Astrocyte (in vitro differentiated cells and primary cell): ENCODE measurements around the gene ANXA2. TPM values are rescaled to one million over a fixed set of nuclear protein-coding genes. Genes with fewer than 3 reads are reported as not detected.

Source experiments
- DNase-seq: peaks from one replicate; pipeline ENCODE4 v3.0.0-alpha.2; 2010; ENCODE audit warnings: low read depth
- FAIRE-seq: peaks from 2 replicates; lab custom pipeline; 2011; peaks lifted over from hg19 to GRCh38; lab: Jason Lieb, UNC
- H2AFZ ChIP-seq: 2 replicates; pipeline ENCODE4 v1.6.0; 2012; ENCODE audit warnings: low read depth, low read length, inconsistent platforms
- H3K27ac ChIP-seq: 2 replicates; pipeline ENCODE4 v1.5.1; 2011; ENCODE audit warnings: low read depth, low read length, inconsistent platforms
- H3K27me3 ChIP-seq: 2 replicates; pipeline ENCODE4 v1.6.0; 2011; ENCODE audit warnings: low read length, inconsistent platforms; ENCODE audit not compliant: insufficient read depth
- H3K36me3 ChIP-seq: 2 replicates; pipeline ENCODE4 v1.5.1; 2011; ENCODE audit warnings: low read length, inconsistent platforms; ENCODE audit not compliant: insufficient read depth
- H3K4me1 ChIP-seq: 2 replicates; pipeline ENCODE4 v1.5.1; 2011; ENCODE audit warnings: low read length, inconsistent platforms; ENCODE audit not compliant: insufficient read depth
- H3K4me2 ChIP-seq: 2 replicates; pipeline ENCODE4 v1.6.0; 2012; ENCODE audit warnings: low read length, inconsistent platforms
- H3K4me3 ChIP-seq: 2 replicates; pipeline ENCODE4 v1.5.1; 2011; ENCODE audit warnings: low read depth, mild to moderate bottlenecking, low read length, inconsistent platforms; ENCODE audit not compliant: insufficient read depth
- H3K79me2 ChIP-seq: 2 replicates; pipeline ENCODE4 v1.6.0; 2012; ENCODE audit warnings: mild to moderate bottlenecking, low read length, inconsistent platforms; ENCODE audit not compliant: insufficient read depth
- H3K9ac ChIP-seq: 2 replicates; pipeline ENCODE4 v1.6.0; 2012; ENCODE audit warnings: mild to moderate bottlenecking, low read length, inconsistent platforms
- H3K9me3 ChIP-seq: 2 replicates; pipeline ENCODE4 v1.5.1; 2012; ENCODE audit warnings: low read depth, mild to moderate bottlenecking, low read length, inconsistent platforms; ENCODE audit not compliant: insufficient read depth
- H4K20me1 ChIP-seq: 2 replicates; pipeline ENCODE4 v1.6.0; 2012; ENCODE audit warnings: low read length, inconsistent platforms; ENCODE audit not compliant: insufficient read depth
- H3K27ac Mint-ChIP-seq: one replicate; pipeline ENCODE4 v1.8.0; 2021; ENCODE audit warnings: mild to moderate bottlenecking, mixed read lengths; ENCODE audit not compliant: unreplicated experiment
- H3K27me3 Mint-ChIP-seq: one replicate; pipeline ENCODE4 v1.8.0; 2021; ENCODE audit warnings: low read depth, mixed read lengths; ENCODE audit not compliant: unreplicated experiment
- H3K36me3 Mint-ChIP-seq: one replicate; pipeline ENCODE4 v1.8.0; 2021; ENCODE audit warnings: low read depth, mixed read lengths; ENCODE audit not compliant: unreplicated experiment
- H3K4me1 Mint-ChIP-seq: one replicate; pipeline ENCODE4 v1.8.0; 2021; ENCODE audit warnings: low read depth, mixed read lengths; ENCODE audit not compliant: unreplicated experiment
- H3K4me3 Mint-ChIP-seq: one replicate; pipeline ENCODE4 v1.8.0; 2021; ENCODE audit warnings: mild to moderate bottlenecking, moderate library complexity, mixed read lengths; ENCODE audit not compliant: unreplicated experiment
- H3K9me3 Mint-ChIP-seq: one replicate; pipeline ENCODE4 v1.8.0; 2021; ENCODE audit warnings: mild to moderate bottlenecking, mixed read lengths; ENCODE audit not compliant: unreplicated experiment
- EZH2 ChIP-seq: IDR thresholded peaks from 2 replicates; pipeline ENCODE4 v1.6.1; 2012; ENCODE audit warnings: mild to moderate bottlenecking, low read length, inconsistent platforms; ENCODE audit not compliant: insufficient read depth
- total RNA-seq: library from RNA; stranded (reverse); gene quantifications from 2 replicates; pipeline ENCODE4 v1.2.1, GENCODE V29; 2021
- TF ChIP-seq, protein P1 (sequence below): IDR thresholded peaks from 2 replicates; pipeline ENCODE4 v1.5.1; 2011; ENCODE audit warnings: low read depth, mild to moderate bottlenecking, inconsistent platforms, low read length, moderate library complexity; ENCODE audit not compliant: insufficient read depth

ANXA2 gene
- total RNA-seq, 1 donor from 2014 or later, result 2,599 TPM

DNA sequence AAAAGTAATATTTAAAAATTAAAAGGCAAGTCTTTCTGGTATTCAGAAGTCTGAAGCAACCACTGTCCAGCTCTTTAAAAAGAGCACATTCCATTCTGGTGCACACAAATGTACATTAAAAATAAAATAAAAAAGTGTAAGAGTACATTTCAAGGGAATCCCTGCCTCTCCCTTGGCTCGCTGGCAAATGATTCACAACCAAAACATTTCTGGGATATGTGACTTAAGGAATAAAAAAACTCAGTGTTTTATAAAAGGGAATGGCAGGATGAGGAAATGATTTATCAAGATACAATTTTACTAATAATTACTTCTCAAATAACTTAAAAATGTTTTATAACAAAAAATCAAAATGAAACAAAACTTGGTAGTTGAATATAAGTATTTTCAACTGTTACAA, 23.8 kb upstream of the ANXA2 start:
- no peaks in the 10 kb centered on the region for H3K36me3 Mint-ChIP-seq
- Histone ChIP-seq H3K27ac (peak overlapping the region; percentile 80), H3K9ac (peak overlapping the region; percentile 37), H3K36me3 (no peaks in the 10 kb centered on the region), H4K20me1 (no peaks in the 10 kb centered on the region), H3K9me3 (no peaks in the 10 kb centered on the region), H3K4me1 (peaks cover 35% of the 10 kb centered on the region), H3K27me3 (no peaks in the 10 kb centered on the region), H3K79me2 (no peaks in the 10 kb centered on the region), H3K4me2 (peak overlapping the region; percentile 47), H3K4me3 (no peak overlapping the region), H2AFZ (no peak overlapping the region)
- peak; percentile 77 for DNase-seq
- no peak for FAIRE-seq
- TF ChIP-seq, protein P1, sequence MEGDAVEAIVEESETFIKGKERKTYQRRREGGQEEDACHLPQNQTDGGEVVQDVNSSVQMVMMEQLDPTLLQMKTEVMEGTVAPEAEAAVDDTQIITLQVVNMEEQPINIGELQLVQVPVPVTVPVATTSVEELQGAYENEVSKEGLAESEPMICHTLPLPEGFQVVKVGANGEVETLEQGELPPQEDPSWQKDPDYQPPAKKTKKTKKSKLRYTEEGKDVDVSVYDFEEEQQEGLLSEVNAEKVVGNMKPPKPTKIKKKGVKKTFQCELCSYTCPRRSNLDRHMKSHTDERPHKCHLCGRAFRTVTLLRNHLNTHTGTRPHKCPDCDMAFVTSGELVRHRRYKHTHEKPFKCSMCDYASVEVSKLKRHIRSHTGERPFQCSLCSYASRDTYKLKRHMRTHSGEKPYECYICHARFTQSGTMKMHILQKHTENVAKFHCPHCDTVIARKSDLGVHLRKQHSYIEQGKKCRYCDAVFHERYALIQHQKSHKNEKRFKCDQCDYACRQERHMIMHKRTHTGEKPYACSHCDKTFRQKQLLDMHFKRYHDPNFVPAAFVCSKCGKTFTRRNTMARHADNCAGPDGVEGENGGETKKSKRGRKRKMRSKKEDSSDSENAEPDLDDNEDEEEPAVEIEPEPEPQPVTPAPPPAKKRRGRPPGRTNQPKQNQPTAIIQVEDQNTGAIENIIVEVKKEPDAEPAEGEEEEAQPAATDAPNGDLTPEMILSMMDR, result no peak
- TF ChIP-seq EZH2, result no peak
- peaks cover 51% of the 10 kb centered on the region for H3K4me1 Mint-ChIP-seq
- no peak overlapping the region for H3K4me3 Mint-ChIP-seq
- no peaks in the 10 kb centered on the region for H3K9me3 Mint-ChIP-seq
- H3K27me3 Mint-ChIP-seq, result no peaks in the 10 kb centered on the region
- peak overlapping the region; percentile 59 for H3K27ac Mint-ChIP-seq

DNA sequence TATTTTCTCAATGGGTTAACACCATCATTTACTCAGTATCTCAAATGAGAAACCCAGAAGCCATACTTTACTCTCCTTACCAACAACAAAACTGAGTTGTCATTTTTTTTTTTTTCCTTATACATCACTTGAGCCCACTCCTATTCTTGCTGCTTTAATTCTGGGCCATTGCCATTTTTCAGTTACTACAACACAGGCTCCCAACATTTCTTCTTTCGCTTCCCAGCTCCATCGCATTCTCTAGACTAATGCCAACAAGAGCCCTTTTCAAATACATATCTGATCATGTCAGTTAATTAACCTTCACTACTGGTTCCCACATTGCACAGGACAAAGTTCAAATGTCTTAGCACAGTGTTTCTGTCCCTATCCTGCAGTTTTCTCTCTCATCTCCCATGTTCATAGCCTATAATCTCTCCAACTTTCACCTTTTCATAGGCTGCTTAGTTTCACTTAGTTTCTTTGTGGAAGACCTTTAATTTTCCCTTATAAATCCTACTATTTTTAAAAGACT, 22.5 kb upstream of the ANXA2 start:
- no peaks in the 10 kb centered on the region for H4K20me1 ChIP-seq
- no peaks in the 10 kb centered on the region for H3K9me3 ChIP-seq
- no peaks in the 10 kb centered on the region for H3K79me2 ChIP-seq
- TF ChIP-seq EZH2, result no peak
- TF ChIP-seq, protein P1, result no peak
- H3K4me3 ChIP-seq, result no peak overlapping the region
- H2AFZ ChIP-seq, result no peak overlapping the region
- DNase-seq (no peak), FAIRE-seq (no peak)
- no peaks in the 10 kb centered on the region for H3K36me3 ChIP-seq
- no peak overlapping the region for H3K9ac ChIP-seq
- H3K4me1 Mint-ChIP-seq, result peaks cover 49% of the 10 kb centered on the region
- H3K4me2 ChIP-seq, result no peak overlapping the region
- no peak overlapping the region for H3K4me3 Mint-ChIP-seq
- H3K27me3 ChIP-seq, result no peaks in the 10 kb centered on the region
- H3K9me3 Mint-ChIP-seq, result no peaks in the 10 kb centered on the region
- no peaks in the 10 kb centered on the region for H3K36me3 Mint-ChIP-seq
- H3K27ac ChIP-seq, result no peak overlapping the region
- H3K27ac Mint-ChIP-seq, result peak overlapping the region; percentile 59
- peaks cover 35% of the 10 kb centered on the region for H3K4me1 ChIP-seq
- H3K27me3 Mint-ChIP-seq, result no peaks in the 10 kb centered on the region

DNA sequence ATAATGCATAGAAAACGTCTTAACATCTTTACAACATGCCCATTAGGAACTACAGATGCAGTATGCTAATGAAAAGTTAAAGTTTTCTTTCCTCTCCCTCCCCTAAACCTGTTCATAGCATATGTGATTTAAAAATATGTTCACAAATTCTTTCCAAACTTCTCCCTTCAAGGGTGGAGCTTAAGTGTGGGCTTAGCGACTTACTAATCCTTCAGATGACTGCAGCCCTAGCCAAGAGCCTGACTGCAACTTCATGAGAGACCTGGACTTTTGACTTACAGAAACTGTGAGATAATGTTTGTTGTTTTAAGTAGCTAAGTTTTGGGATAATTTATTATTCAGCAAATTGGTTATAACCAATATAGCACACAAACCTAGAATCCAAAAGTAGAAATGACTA, 22.0 kb upstream of the ANXA2 start:
- H2AFZ ChIP-seq, result no peak overlapping the region
- H3K27ac Mint-ChIP-seq, result no peak overlapping the region
- TF ChIP-seq, protein P1, result no peak
- TF ChIP-seq EZH2, result no peak
- no peak overlapping the region for H3K27ac ChIP-seq
- no peaks in the 10 kb centered on the region for H3K27me3 ChIP-seq
- H3K9me3 Mint-ChIP-seq, result no peaks in the 10 kb centered on the region
- FAIRE-seq (no peak), DNase-seq (peak; percentile 70)
- no peak overlapping the region for H3K4me3 ChIP-seq
- H3K4me2 ChIP-seq, result no peak overlapping the region
- no peak overlapping the region for H3K9ac ChIP-seq
- no peaks in the 10 kb centered on the region for H4K20me1 ChIP-seq
- H3K36me3 ChIP-seq, result no peaks in the 10 kb centered on the region
- H3K4me1 Mint-ChIP-seq, result peaks cover 46% of the 10 kb centered on the region
- no peaks in the 10 kb centered on the region for H3K27me3 Mint-ChIP-seq
- H3K9me3 ChIP-seq, result no peaks in the 10 kb centered on the region
- H3K4me3 Mint-ChIP-seq, result no peak overlapping the region
- no peaks in the 10 kb centered on the region for H3K36me3 Mint-ChIP-seq
- H3K79me2 ChIP-seq, result no peaks in the 10 kb centered on the region
- peaks cover 35% of the 10 kb centered on the region for H3K4me1 ChIP-seq
